ENCODE data around the gene RALGAPA2. TPM values are rescaled to one million over a fixed set of nuclear protein-coding genes. Genes with fewer than 3 reads are reported as not detected.
A peak's percentile ranks its signal among the peaks of the same experiment; 100 is the strongest.

RALGAPA2 gene
- total and polyA plus RNA-seq, 8 donors = 34.5 to 79.8 (median 43.1) TPM

- Histone ChIP-seq H3K9me3 (no peaks in the 10 kb centered on the region), H3K27ac (peak overlapping the region in 1 of 2 donors; percentile 61), H3K36me3 (no peaks in the 10 kb centered on the region), H3K4me3 (no peak overlapping the region), H3K27me3 (no peaks in the 10 kb centered on the region), H3K4me1 (peaks cover 0 to 46% of the 10 kb centered on the region in 2 donors)
- DNase-seq (no peak), ATAC-seq (no peak)
- intact Hi-C loops (cut with DNase I) = no loop called here
- TF ChIP-seq CTCF (IDR thresholded peaks at IDR 0.05) = no peak
Observed at GRCh38 chr20:20755231-20755630, 42.8 kb upstream of the RALGAPA2 start.

DNA sequence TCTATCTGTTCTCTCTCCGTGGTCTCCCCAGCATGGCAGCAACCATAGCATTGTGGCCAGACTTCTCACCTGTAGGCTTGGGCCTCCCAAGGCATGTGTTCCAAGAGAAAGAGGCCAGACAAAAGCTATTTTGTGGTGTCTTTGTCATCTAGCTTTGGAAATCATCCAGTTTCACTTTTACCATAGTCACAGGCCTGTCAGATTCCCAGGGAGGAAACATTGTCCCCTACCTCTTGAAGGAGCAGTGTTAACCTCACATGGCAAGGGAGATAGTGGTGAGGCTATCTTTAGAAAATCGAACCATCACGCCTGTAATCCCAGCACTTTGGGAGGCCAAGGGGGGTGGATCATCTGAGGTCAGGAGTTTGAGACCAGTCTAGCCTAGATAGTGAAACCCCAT is 42.3 kb upstream of the RALGAPA2 start:
- peak overlapping the region in 1 of 2 donors; percentile 61 for H3K27ac ChIP-seq
- no peaks in the 10 kb centered on the region for H3K36me3 ChIP-seq
- H3K27me3 ChIP-seq = no peaks in the 10 kb centered on the region
- no peaks in the 10 kb centered on the region for H3K9me3 ChIP-seq
- intact Hi-C loops (cut with DNase I) = no loop called here
- DNase-seq (no peak), ATAC-seq (no peak)
- H3K4me3 ChIP-seq = no peak overlapping the region
- peaks cover 0 to 45% of the 10 kb centered on the region in 2 donors for H3K4me1 ChIP-seq
- TF ChIP-seq CTCF (IDR thresholded peaks at IDR 0.05) = no peak

GRCh38 chr20:20752712-20753111 is 40.3 kb upstream of the RALGAPA2 start:
- ATAC-seq (peak; percentile 41), DNase-seq (no peak)
- Histone ChIP-seq H3K4me3 (no peak overlapping the region), H3K27me3 (no peaks in the 10 kb centered on the region), H3K27ac (peak overlapping the region; percentile 43 to 71), H3K36me3 (no peaks in the 10 kb centered on the region), H3K9me3 (peaks cover 0 to 12% of the 10 kb centered on the region in 2 donors), H3K4me1 (peaks cover 0 to 38% of the 10 kb centered on the region in 2 donors)
- intact Hi-C loops (cut with DNase I) = no loop called here
- TF ChIP-seq CTCF (IDR thresholded peaks at IDR 0.05) = no peak

GRCh38 chr20:20747298-20747697 is 34.9 kb upstream of the RALGAPA2 start:
- no peak for ATAC-seq
- intact Hi-C loops (cut with DNase I) = no loop called here

GRCh38 chr20:20744170-20744725 is 31.8 kb upstream of the RALGAPA2 start:
- no peaks in the 10 kb centered on the region for H3K27me3 ChIP-seq
- H3K36me3 ChIP-seq = no peaks in the 10 kb centered on the region
- intact Hi-C loops (cut with DNase I) = no loop called here
- H3K4me3 ChIP-seq = no peak overlapping the region
- peaks cover 0 to 12% of the 10 kb centered on the region in 2 donors for H3K9me3 ChIP-seq
- H3K4me1 ChIP-seq = peaks cover 20 to 60% of the 10 kb centered on the region in 2 donors
- no peak for TF ChIP-seq CTCF (IDR thresholded peaks at IDR 0.05)
- peak overlapping the region; percentile 88 to 90 for H3K27ac ChIP-seq
- DNase-seq (no peak), ATAC-seq (peak; percentile 39)

More at GRCh38 chr20:20747298-20747697, 34.9 kb upstream of the RALGAPA2 start:
- no peak for DNase-seq
- peaks cover 0 to 12% of the 10 kb centered on the region in 2 donors for H3K9me3 ChIP-seq
- H3K4me1 ChIP-seq = peaks cover 16 to 37% of the 10 kb centered on the region in 2 donors
- H3K4me3 ChIP-seq = no peak overlapping the region
- TF ChIP-seq CTCF (IDR thresholded peaks at IDR 0.05) = no peak
- H3K36me3 ChIP-seq = no peaks in the 10 kb centered on the region
- H3K27me3 ChIP-seq = no peaks in the 10 kb centered on the region
- peak overlapping the region in 1 of 2 donors; percentile 90 for H3K27ac ChIP-seq
